Progenitor cell of endocrine pancreas (in vitro differentiated cells): ENCODE results near the gene S1PR1. TPM values are rescaled to one million over a fixed set of nuclear protein-coding genes. Genes with fewer than 3 reads are reported as not detected.

Experiments used
- DNase-seq: peaks from one replicate; pipeline ENCODE4 v3.0.0; 2021; ENCODE audit warnings: low spot score; ENCODE audit not compliant: unreplicated experiment
- H3K27ac Mint-ChIP-seq: 2 replicates; pipeline ENCODE4 v1.8.0; 2021; ENCODE audit warnings: mild to moderate bottlenecking, moderate library complexity, mixed read lengths
- H3K27me3 Mint-ChIP-seq: 2 replicates; pipeline ENCODE4 v1.8.0; 2021; ENCODE audit warnings: mixed read lengths
- H3K36me3 Mint-ChIP-seq: 2 replicates; pipeline ENCODE4 v1.8.0; 2022; ENCODE audit warnings: mixed read lengths; ENCODE audit not compliant: insufficient read depth
- H3K4me1 Mint-ChIP-seq: 2 replicates; pipeline ENCODE4 v1.8.0; 2021; ENCODE audit warnings: low read depth, mixed read lengths
- H3K4me3 Mint-ChIP-seq: 2 replicates; pipeline ENCODE4 v1.8.0; 2021; ENCODE audit warnings: low read depth, mild to moderate bottlenecking, moderate library complexity, mixed read lengths
- H3K9me3 Mint-ChIP-seq: 2 replicates; pipeline ENCODE4 v1.8.0; 2021; ENCODE audit warnings: low read depth, mixed read lengths
- CTCF ChIP-seq: fragments of 200-600 bp; sonication (generic); IDR thresholded peaks from one replicate; pipeline ENCODE4 v1.5.0; 2021; ENCODE audit warnings: antibody characterized with exemption, mild to moderate bottlenecking; ENCODE audit not compliant: unreplicated experiment
- total RNA-seq: library from RNA; stranded (reverse); gene quantifications from 2 replicates; pipeline ENCODE4 v1.2.1, GENCODE V29; 2021

The S1PR1 gene
- total RNA-seq, 1 donor from 2014 or later = 1.1 TPM

- H3K27me3 Mint-ChIP-seq = peaks cover 53% of the 10 kb centered on the region
- peaks cover 17% of the 10 kb centered on the region for H3K4me1 Mint-ChIP-seq
- no peak overlapping the region for H3K27ac Mint-ChIP-seq
- no peak for DNase-seq
- TF ChIP-seq CTCF = no peak
- H3K4me3 Mint-ChIP-seq = no peak overlapping the region
- H3K36me3 Mint-ChIP-seq = no peaks in the 10 kb centered on the region
- no peaks in the 10 kb centered on the region for H3K9me3 Mint-ChIP-seq
These were observed 3.3 kb upstream of the S1PR1 start for GRCh38 chr1:101233495-101233894.

- peak overlapping the region; percentile 15 for H3K27ac Mint-ChIP-seq
- peaks cover 67% of the 10 kb centered on the region for H3K27me3 Mint-ChIP-seq
These were observed 1.6 kb upstream of the S1PR1 start for GRCh38 chr1:101235216-101235695.

GRCh38 chr1:101235696-101236515 lies 913 bp upstream of the S1PR1 start:
- Mint-ChIP-seq H3K36me3 (no peaks in the 10 kb centered on the region), H3K27ac (peak overlapping the region; percentile 91), H3K27me3 (peaks cover 70% of the 10 kb centered on the region)

More at GRCh38 chr1:101235216-101235695, 1.6 kb upstream of the S1PR1 start:
- Mint-ChIP-seq H3K36me3 (no peaks in the 10 kb centered on the region), H3K9me3 (no peaks in the 10 kb centered on the region), H3K4me1 (peaks cover 19% of the 10 kb centered on the region), H3K4me3 (peak overlapping the region; percentile 85)
- no peak for DNase-seq
- no peak for TF ChIP-seq CTCF

GRCh38 chr1:101237229-101237837 lies 514 bp downstream of the S1PR1 start:
- peak overlapping the region; percentile 63 for H3K27ac Mint-ChIP-seq
- no peak for TF ChIP-seq CTCF
- H3K4me3 Mint-ChIP-seq = peak overlapping the region; percentile 85
- DNase-seq = no peak
- peaks cover 19% of the 10 kb centered on the region for H3K4me1 Mint-ChIP-seq
- H3K9me3 Mint-ChIP-seq = no peaks in the 10 kb centered on the region
- peaks cover 70% of the 10 kb centered on the region for H3K27me3 Mint-ChIP-seq
- H3K36me3 Mint-ChIP-seq = no peaks in the 10 kb centered on the region

More at GRCh38 chr1:101235696-101236515, 913 bp upstream of the S1PR1 start:
- no peak for TF ChIP-seq CTCF
- DNase-seq = peak; percentile 31
- no peaks in the 10 kb centered on the region for H3K9me3 Mint-ChIP-seq
- H3K4me1 Mint-ChIP-seq = peaks cover 19% of the 10 kb centered on the region
- H3K4me3 Mint-ChIP-seq = peak overlapping the region; percentile 85

GRCh38 chr1:101238031-101238628 lies 1.3 kb downstream of the S1PR1 start:
- Mint-ChIP-seq H3K36me3 (no peaks in the 10 kb centered on the region), H3K4me3 (no peak overlapping the region), H3K9me3 (no peaks in the 10 kb centered on the region), H3K4me1 (peaks cover 19% of the 10 kb centered on the region), H3K27me3 (peaks cover 68% of the 10 kb centered on the region), H3K27ac (no peak overlapping the region)
- DNase-seq = no peak
- no peak for TF ChIP-seq CTCF
